ENCODE results near the gene DLX2. TPM values are rescaled to one million over a fixed set of nuclear protein-coding genes. Genes with fewer than 3 reads are reported as not detected.

DLX2 gene
- total RNA-seq, 2 experiments from 2014 or later = not detected

GRCh38 chr2:172066394-172066886, 36.3 kb downstream of the DLX2 start:
- ATAC-seq (ENCODE audit: poor library complexity) = no peak
- H3K9me3 Mint-ChIP-seq = no peaks in the 10 kb centered on the region
- no peaks in the 10 kb centered on the region for H3K4me1 ChIP-seq (ENCODE audit: insufficient read depth, low read length)
- TF ChIP-seq, protein P1, sequence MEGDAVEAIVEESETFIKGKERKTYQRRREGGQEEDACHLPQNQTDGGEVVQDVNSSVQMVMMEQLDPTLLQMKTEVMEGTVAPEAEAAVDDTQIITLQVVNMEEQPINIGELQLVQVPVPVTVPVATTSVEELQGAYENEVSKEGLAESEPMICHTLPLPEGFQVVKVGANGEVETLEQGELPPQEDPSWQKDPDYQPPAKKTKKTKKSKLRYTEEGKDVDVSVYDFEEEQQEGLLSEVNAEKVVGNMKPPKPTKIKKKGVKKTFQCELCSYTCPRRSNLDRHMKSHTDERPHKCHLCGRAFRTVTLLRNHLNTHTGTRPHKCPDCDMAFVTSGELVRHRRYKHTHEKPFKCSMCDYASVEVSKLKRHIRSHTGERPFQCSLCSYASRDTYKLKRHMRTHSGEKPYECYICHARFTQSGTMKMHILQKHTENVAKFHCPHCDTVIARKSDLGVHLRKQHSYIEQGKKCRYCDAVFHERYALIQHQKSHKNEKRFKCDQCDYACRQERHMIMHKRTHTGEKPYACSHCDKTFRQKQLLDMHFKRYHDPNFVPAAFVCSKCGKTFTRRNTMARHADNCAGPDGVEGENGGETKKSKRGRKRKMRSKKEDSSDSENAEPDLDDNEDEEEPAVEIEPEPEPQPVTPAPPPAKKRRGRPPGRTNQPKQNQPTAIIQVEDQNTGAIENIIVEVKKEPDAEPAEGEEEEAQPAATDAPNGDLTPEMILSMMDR (IDR thresholded peaks at IDR 0.05) = no peak
- peaks cover 0 to 7% of the 10 kb centered on the region in 2 experiments for H3K27me3 ChIP-seq (ENCODE audit: control insufficient read depth in 1 of 2, insufficient read depth in 2 of 2, low read length in 2 of 2)
- intact Hi-C loops (cut with DNase I, micrococcal nuclease) = no loop called here
- peaks cover 7% of the 10 kb centered on the region for H3K27me3 Mint-ChIP-seq
- CTCF ChIA-PET = no interaction called here
- H3K4me1 Mint-ChIP-seq (ENCODE audit: low read depth) = no peaks in the 10 kb centered on the region
- H3K27ac ChIP-seq (ENCODE audit: low read depth in 1 of 2, low read length in 2 of 2) = no peak overlapping the region
- no peaks in the 10 kb centered on the region for H3K36me3 ChIP-seq (ENCODE audit: insufficient read depth, low read length)
- H3K27ac Mint-ChIP-seq = no peak overlapping the region
- no peak overlapping the region for H3K4me3 ChIP-seq (ENCODE audit: low read length)
- peaks cover 47% of the 10 kb centered on the region for H3K36me3 Mint-ChIP-seq (ENCODE audit: low read depth)
- POLR2A ChIA-PET = no interaction called here
- no peak for DNase-seq
- no peaks in the 10 kb centered on the region for H3K9me3 ChIP-seq (ENCODE audit: control insufficient read depth in 1 of 2, insufficient read depth in 1 of 2, low read length in 2 of 2)
- no peak overlapping the region for H3K4me3 Mint-ChIP-seq

GRCh38 chr2:172065111-172065510, 37.6 kb downstream of the DLX2 start:
- Histone ChIP-seq H3K27me3 (ENCODE audit: control insufficient read depth in 1 of 2, insufficient read depth in 2 of 2, low read length in 2 of 2) (peaks cover 0 to 7% of the 10 kb centered on the region in 2 experiments), H3K27ac (ENCODE audit: low read depth in 1 of 2, low read length in 2 of 2) (no peak overlapping the region), H3K4me1 (ENCODE audit: insufficient read depth, low read length) (no peaks in the 10 kb centered on the region), H3K36me3 (ENCODE audit: insufficient read depth, low read length) (no peaks in the 10 kb centered on the region), H3K4me3 (ENCODE audit: low read length) (no peak overlapping the region), H3K9me3 (ENCODE audit: control insufficient read depth in 1 of 2, insufficient read depth in 1 of 2, low read length in 2 of 2) (no peaks in the 10 kb centered on the region)
- ChIA-PET CTCF (no interaction called here), POLR2A (no interaction called here)
- DNase-seq = no peak
- no peaks in the 10 kb centered on the region for H3K9me3 Mint-ChIP-seq
- no peak overlapping the region for H3K27ac Mint-ChIP-seq
- TF ChIP-seq, protein P1 (IDR thresholded peaks at IDR 0.05) = no peak
- no peak overlapping the region for H3K4me3 Mint-ChIP-seq
- ATAC-seq (ENCODE audit: poor library complexity) = no peak
- peaks cover 47% of the 10 kb centered on the region for H3K36me3 Mint-ChIP-seq (ENCODE audit: low read depth)
- no peaks in the 10 kb centered on the region for H3K4me1 Mint-ChIP-seq (ENCODE audit: low read depth)
- intact Hi-C loops (cut with DNase I, micrococcal nuclease) = no loop called here
- H3K27me3 Mint-ChIP-seq = peaks cover 4% of the 10 kb centered on the region

DNA sequence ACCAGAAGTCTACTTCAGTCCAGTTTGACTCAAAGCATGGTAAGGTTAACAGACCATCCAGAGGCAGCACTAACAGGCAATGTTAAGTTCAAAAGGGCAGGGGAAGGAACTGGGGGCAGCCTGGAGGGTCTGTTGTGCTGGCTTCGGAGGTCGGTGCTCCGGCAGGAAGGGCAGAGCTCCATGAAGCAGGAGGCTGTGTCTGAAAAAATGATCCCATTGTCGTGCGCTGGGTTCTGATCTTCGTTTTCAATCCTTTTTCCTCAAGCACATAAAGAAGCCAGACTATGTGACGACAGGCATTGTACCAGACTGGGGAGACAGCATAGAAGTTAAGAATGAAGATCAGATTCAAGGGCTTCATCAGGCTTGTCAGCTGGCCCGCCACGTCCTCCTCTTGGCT, 39.3 kb downstream of the DLX2 start:
- H3K4me3 ChIP-seq (ENCODE audit: low read length) = no peak overlapping the region
- intact Hi-C loops (cut with DNase I, micrococcal nuclease) = no loop called here
- TF ChIP-seq, protein P1 (IDR thresholded peaks at IDR 0.05) = no peak
- H3K27me3 ChIP-seq (ENCODE audit: control insufficient read depth in 1 of 2, insufficient read depth in 2 of 2, low read length in 2 of 2) = no peaks in the 10 kb centered on the region
- DNase-seq (no peak), ATAC-seq (ENCODE audit: poor library complexity) (no peak)
- H3K36me3 ChIP-seq (ENCODE audit: insufficient read depth, low read length) = no peaks in the 10 kb centered on the region
- POLR2A ChIA-PET = interaction anchor here (0.8 kb wide), 1 partner anchor 17 kb away, joined by 3 read pairs; no protein-coding TSS in a partner anchor
- H3K4me1 ChIP-seq (ENCODE audit: insufficient read depth, low read length) = no peaks in the 10 kb centered on the region
- H3K27ac Mint-ChIP-seq = no peak overlapping the region
- H3K4me3 Mint-ChIP-seq = no peak overlapping the region
- H3K27me3 Mint-ChIP-seq = peaks cover 4% of the 10 kb centered on the region
- H3K4me1 Mint-ChIP-seq (ENCODE audit: low read depth) = no peaks in the 10 kb centered on the region
- no peak overlapping the region for H3K27ac ChIP-seq (ENCODE audit: low read depth in 1 of 2, low read length in 2 of 2)
- H3K9me3 Mint-ChIP-seq = no peaks in the 10 kb centered on the region
- CTCF ChIA-PET = no interaction called here
- peaks cover 43% of the 10 kb centered on the region for H3K36me3 Mint-ChIP-seq (ENCODE audit: low read depth)
- H3K9me3 ChIP-seq (ENCODE audit: control insufficient read depth in 1 of 2, insufficient read depth in 1 of 2, low read length in 2 of 2) = no peaks in the 10 kb centered on the region
